ENCODE measurements around the gene SLC6A6. TPM values are rescaled to one million over a fixed set of nuclear protein-coding genes. Genes with fewer than 3 reads are reported as not detected.

SLC6A6 gene
- total and polyA plus RNA-seq, 10 of the 15 experiments (the other 5 are each of a cell fraction or from before 2014, with no cell fraction given): 5.6 to 47.0 (median 20.2) TPM

GRCh38 chr3:14363991-14364390 is 38.4 kb upstream of the SLC6A6 start:
- Histone ChIP-seq H3K9ac (ENCODE audit: control insufficient read depth, insufficient read depth, low read length) (no peak overlapping the region), H3K79me2 (ENCODE audit: control insufficient read depth, insufficient read depth, low read length) (no peaks in the 10 kb centered on the region), H3K27me3 (replicated peaks in 1 of 2; ENCODE audit: control insufficient read depth in 2 of 2, insufficient read depth in 2 of 2, low read length in 1 of 2) (peaks cover 0 to 5% of the 10 kb centered on the region in 2 experiments; a peak in 3 of 4 replicates), H4K20me1 (ENCODE audit: control insufficient read depth, insufficient read depth) (no peaks in the 10 kb centered on the region), H3K4me1 (ENCODE audit: control insufficient read depth, insufficient read depth, low read length) (no peaks in the 10 kb centered on the region), H2AFZ (ENCODE audit: control insufficient read depth, low read depth, low read length) (no peak overlapping the region), H3K4me3 (no peak overlapping the region), H3K36me3 (ENCODE audit: control insufficient read depth in 2 of 2, insufficient read depth in 2 of 2, low read length in 1 of 2) (no peaks in the 10 kb centered on the region), H3K4me2 (ENCODE audit: control insufficient read depth, insufficient read depth) (no peak overlapping the region), H3K9me3 (replicated peaks; ENCODE audit: control insufficient read depth, insufficient read depth, low read length) (no peaks in the 10 kb centered on the region), H3K27ac (ENCODE audit: control insufficient read depth, insufficient read depth) (no peak overlapping the region)
- intact Hi-C loops (cut with micrococcal nuclease; ENCODE audit: unreplicated experiment) (no loop called here), in situ Hi-C loops (cut with MboI) (no loop called here)
- ChIA-PET POLR2A (no interaction called here), RAD21 (ENCODE audit: unreplicated experiment) (no interaction called here), CTCF (no interaction called here), SMC1A (ENCODE audit: uncharacterized antibody, unreplicated experiment) (interaction anchor here (0.6 kb wide), 1 partner anchor 598 kb away, joined by 3 read pairs; no protein-coding TSS in a partner anchor)
- FAIRE-seq (no peak), ATAC-seq (peak; percentile 55), DNase-seq (ENCODE audit: low read depth, low spot score) (no peak)
- TF ChIP-seq RUNX3 (IDR thresholded peaks at IDR 0.05; ENCODE audit: low read length) (peak; percentile 16; the same call in 1 of the 2 replicates), IRF5 (IDR thresholded peaks at IDR 0.05; ENCODE audit: borderline replicate concordance) (no peak), ZNF622 (IDR thresholded peaks at IDR 0.05) (no peak), SPI1 (IDR thresholded peaks at IDR 0.05; ENCODE audit: borderline replicate concordance, insufficient read depth, low read depth, low read length) (peak; percentile 43; the same call in 1 of the 2 replicates)
- 21% methylated on average over 5 of the region's 5 CpGs for WGBS (ENCODE audit: insufficient coverage, insufficient replicate concordance, low lambda C conversion rate, missing lambda C conversion rate)
- BruUV-seq (replicated peaks): no TSS peak

DNA sequence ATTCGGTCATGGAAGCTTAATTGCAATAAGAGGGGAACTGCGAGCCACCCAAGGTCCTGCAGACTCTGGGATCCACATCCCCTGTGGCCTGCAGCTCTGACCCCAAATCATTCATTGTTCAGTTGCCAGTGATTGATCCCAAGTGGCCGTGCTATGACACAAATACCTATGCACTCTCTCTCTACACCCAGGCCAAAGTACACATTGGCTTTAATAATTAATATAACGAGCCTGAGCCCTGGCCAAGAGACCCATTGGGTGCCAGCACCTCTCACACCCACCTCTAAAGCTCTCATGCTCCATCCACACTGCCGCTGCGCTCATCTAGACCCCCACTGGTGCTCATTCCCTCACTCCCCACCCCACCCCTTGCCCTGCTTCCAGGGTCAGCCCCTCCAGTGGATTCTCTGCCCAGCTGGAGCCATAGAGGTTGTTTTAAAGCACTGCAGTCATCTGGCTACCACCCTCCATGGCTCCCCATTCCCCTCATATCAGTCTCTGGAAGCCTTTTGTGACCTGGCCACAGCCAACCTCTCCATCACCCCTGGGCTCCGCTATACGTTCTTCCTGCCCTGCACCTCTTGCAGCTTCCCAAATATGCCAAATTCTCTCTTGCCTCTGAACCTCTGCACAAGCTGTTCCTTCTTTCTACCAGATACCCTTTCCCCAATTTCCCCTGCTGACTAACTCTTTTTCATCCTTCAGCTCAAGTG is 37.7 kb upstream of the SLC6A6 start:
- in situ Hi-C loops (cut with MboI): no loop called here
- TF ChIP-seq FOXK2 (IDR thresholded peaks at IDR 0.05) (no peak), TARDBP (IDR thresholded peaks at IDR 0.05; ENCODE audit: borderline replicate concordance) (no peak), TCF12 (IDR thresholded peaks at IDR 0.05; ENCODE audit: low read depth, low read length) (no peak), ELK1 (IDR thresholded peaks at IDR 0.05; ENCODE audit: low read depth, low read length) (no peak), PAX8 (IDR thresholded peaks at IDR 0.05) (no peak), MTA3 (IDR thresholded peaks at IDR 0.05; ENCODE audit: borderline replicate concordance, low read length) (no peak), EED (IDR thresholded peaks at IDR 0.05; ENCODE audit: low read depth) (no peak), IRF5 (IDR thresholded peaks at IDR 0.05; ENCODE audit: borderline replicate concordance) (no peak), JUNB (IDR thresholded peaks at IDR 0.05) (no peak), MEF2B (IDR thresholded peaks at IDR 0.05; ENCODE audit: partially characterized antibody, poor library complexity, severe bottlenecking) (no peak), NR2C2 (IDR thresholded peaks at IDR 0.05; ENCODE audit: borderline replicate concordance, control insufficient read depth, insufficient read length, low read depth) (no peak), NFXL1 (IDR thresholded peaks at IDR 0.05; ENCODE audit: borderline replicate concordance) (no peak)

More for the DNA sequence above, 37.7 kb upstream of the SLC6A6 start:
- Histone ChIP-seq H3K9me3 (replicated peaks; ENCODE audit: control insufficient read depth, insufficient read depth, low read length) (no peaks in the 10 kb centered on the region), H3K27ac (ENCODE audit: control insufficient read depth, insufficient read depth) (no peak overlapping the region), H3K36me3 (ENCODE audit: control insufficient read depth in 2 of 2, insufficient read depth in 2 of 2, low read length in 1 of 2) (no peaks in the 10 kb centered on the region), H2AFZ (ENCODE audit: control insufficient read depth, low read depth, low read length) (no peak overlapping the region), H3K27me3 (replicated peaks in 1 of 2; ENCODE audit: control insufficient read depth in 2 of 2, insufficient read depth in 2 of 2, low read length in 1 of 2) (peaks cover 0 to 5% of the 10 kb centered on the region in 2 experiments; a peak in 3 of 4 replicates), H3K79me2 (ENCODE audit: control insufficient read depth, insufficient read depth, low read length) (no peaks in the 10 kb centered on the region), H3K4me1 (ENCODE audit: control insufficient read depth, insufficient read depth, low read length) (no peaks in the 10 kb centered on the region), H4K20me1 (ENCODE audit: control insufficient read depth, insufficient read depth) (no peaks in the 10 kb centered on the region), H3K4me3 (no peak overlapping the region), H3K4me2 (ENCODE audit: control insufficient read depth, insufficient read depth) (no peak overlapping the region), H3K9ac (ENCODE audit: control insufficient read depth, insufficient read depth, low read length) (no peak overlapping the region)
- POLR2A ChIA-PET: no interaction called here
- CTCF ChIA-PET: no interaction called here
- WGBS (ENCODE audit: insufficient coverage, insufficient replicate concordance, low lambda C conversion rate, missing lambda C conversion rate): 34% methylated on average over 8 of the region's 8 CpGs
- no TSS peak for BruUV-seq (replicated peaks)
- SMC1A ChIA-PET (ENCODE audit: uncharacterized antibody, unreplicated experiment): no interaction called here
- intact Hi-C loops (cut with micrococcal nuclease; ENCODE audit: unreplicated experiment): no loop called here
- FAIRE-seq (no peak), ATAC-seq (no peak), DNase-seq (ENCODE audit: low read depth, low spot score) (no peak)
- RAD21 ChIA-PET (ENCODE audit: unreplicated experiment): no interaction called here

Measured in GM12878 (cell line).